Aorta (tissue), 5 donors: ENCODE results near the gene CRACR2B. TPM values are rescaled to one million over a fixed set of nuclear protein-coding genes. Genes with fewer than 3 reads are reported as not detected.
A peak's percentile ranks its signal among the peaks of the same experiment; 100 is the strongest.

Experiments
- ATAC-seq: fragments of 200-7000 bp; cut with Tn5 transposase; one replicate; pipeline ENCODE4 v1.9.1; 2022; ENCODE audit warnings: moderate library complexity; ENCODE audit not compliant: low FRiP score
- DNase-seq, 2 donors: peaks; one replicate each; pipeline ENCODE4 v3.0.0-alpha.2; 2020
- H3K27ac ChIP-seq, 2 donors: one replicate each; pipeline ENCODE4 v1.5.1; 2013; ENCODE audit warnings: low read length in 2 of 2, mild to moderate bottlenecking in 2 of 2, moderate library complexity in 2 of 2, control low read depth in 1 of 2, inconsistent platforms in 1 of 2, low read depth in 1 of 2
- H3K27me3 ChIP-seq, 2 donors: one replicate each; pipeline ENCODE4 v1.6.1; 2013; ENCODE audit warnings: control low read depth in 1 of 2, low read length in 1 of 2, mild to moderate bottlenecking in 1 of 2, moderate library complexity in 1 of 2; ENCODE audit not compliant: insufficient read depth in 2 of 2, control insufficient read depth in 1 of 2
- H3K36me3 ChIP-seq, 2 donors: one replicate each; pipeline ENCODE4 v1.6.1; 2013; ENCODE audit warnings: control low read depth in 1 of 2, low read length in 1 of 2, mild to moderate bottlenecking in 1 of 2; ENCODE audit not compliant: insufficient read depth in 2 of 2, control insufficient read depth in 1 of 2
- H3K4me1 ChIP-seq, 2 donors: one replicate each; pipeline ENCODE4 v1.6.1; 2013; ENCODE audit warnings: low read length in 2 of 2, control low read depth in 1 of 2, mild to moderate bottlenecking in 1 of 2, moderate library complexity in 1 of 2; ENCODE audit not compliant: insufficient read depth in 2 of 2, control insufficient read depth in 1 of 2
- H3K4me3 ChIP-seq, 2 donors: one replicate each; pipeline ENCODE4 v1.5.1; 2013; ENCODE audit warnings: low read length in 2 of 2, control low read depth in 1 of 2, mild to moderate bottlenecking in 1 of 2
- H3K9me3 ChIP-seq: one replicate; pipeline ENCODE4 v1.6.1; 2013; ENCODE audit warnings: mild to moderate bottlenecking, low read length; ENCODE audit not compliant: control insufficient read depth
- WGBS, 2 donors: extraction: QIAGEN DNeasy Blood & Tissue Kit; methylation state at CpG; one replicate each; pipeline ENCODE4 v1.1.7; 2013; 5-methylcytosine and 5-hydroxymethylcytosine counted together
- intact Hi-C, 2 donors: fragments of 100-400 bp; cut with DNase I; formaldehyde crosslinking; loops; one replicate each; pipeline versions ENCODE4 v1.14.2 to v1.15.0; 2022
- polyA plus RNA-seq, 2 donors: library from polyadenylated mRNA; stranded (reverse); fragments of 200-250 nt; gene quantifications; one replicate each; pipeline ENCODE4 v1.2.3, GENCODE V29; 2013
- total RNA-seq, 2 donors: library from RNA; stranded (reverse); fragmentation: NEBNext Ultra II Directional; extraction: Animal tissue kit (Norgen Biotek cat#: 25700); gene quantifications; one replicate each; pipeline ENCODE4 v1.2.1, GENCODE V29; 2021
- donor health status: healthy with polysubstance abuse.
- donor health status: Bipolar disorder and iron deficiency.
- donor health status: DM: no; HTN: no; CAD: no.
- donor health status: DM: no; HTN: no; CAD: no.
- donor health status: DM: yes; HTN: yes; CAD: no.

Gene CRACR2B
- total and polyA plus RNA-seq, 4 donors = 2.2 to 10.5 (median 7.4) TPM

- DNase-seq = no peak
- H3K27me3 ChIP-seq = no peaks in the 10 kb centered on the region
These were observed 2.2 kb downstream of the CRACR2B start for GRCh38 chr11:829847-830294.

DNA sequence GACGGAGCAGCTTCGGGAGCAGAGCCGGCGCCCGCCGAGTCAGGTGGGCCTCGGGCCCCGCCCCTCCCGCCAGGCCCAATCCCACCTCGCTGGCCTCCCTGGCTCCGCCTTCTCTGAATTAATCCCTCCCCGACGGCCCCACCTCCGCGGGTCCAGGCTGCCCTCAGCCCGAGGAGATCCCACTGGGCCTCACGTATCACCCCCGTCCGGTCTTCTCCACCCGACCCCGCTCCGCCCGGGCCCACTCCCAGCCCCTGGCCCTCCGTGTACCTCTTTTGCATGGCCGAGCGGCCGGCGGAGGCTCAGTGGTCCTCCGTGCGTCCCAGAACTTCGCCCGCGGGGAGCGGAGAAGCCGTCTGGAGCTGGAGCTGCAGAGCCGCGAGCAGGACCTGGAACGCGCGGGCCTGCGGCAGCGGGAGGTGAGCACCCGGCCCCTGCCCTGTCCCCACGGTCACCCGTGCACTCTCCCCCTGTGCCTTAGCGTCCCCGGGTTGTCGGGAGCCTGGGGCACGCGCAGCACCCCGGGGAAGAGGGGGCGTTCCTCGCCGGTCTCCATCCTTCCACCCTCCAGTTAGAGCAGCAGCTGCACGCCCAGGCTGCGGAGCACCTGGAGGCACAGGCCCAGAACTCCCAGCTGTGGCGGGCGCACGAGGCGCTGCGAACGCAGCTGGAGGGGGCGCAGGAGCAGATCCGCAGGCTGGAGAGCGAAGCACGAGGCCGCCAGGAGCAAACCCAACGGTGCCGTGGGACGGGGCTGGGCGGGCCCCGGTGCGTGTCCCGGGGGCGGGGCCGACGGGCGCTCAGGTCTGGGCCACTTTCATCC lies 2.8 kb downstream of the CRACR2B start:
- no peak overlapping the region for H3K27ac ChIP-seq
- no peak overlapping the region for H3K4me3 ChIP-seq
- ATAC-seq (peak; percentile 71), DNase-seq (peak; percentile 88 to 91)
- H3K36me3 ChIP-seq = no peaks in the 10 kb centered on the region
- intact Hi-C loops = no loop called here
- H3K9me3 ChIP-seq = no peaks in the 10 kb centered on the region
- H3K27me3 ChIP-seq = no peaks in the 10 kb centered on the region
- WGBS, 2 donors = 4 to 7% methylated on average over 63 to 78 of the region's 78 CpGs
- H3K4me1 ChIP-seq = no peaks in the 10 kb centered on the region

More at GRCh38 chr11:829847-830294, 2.2 kb downstream of the CRACR2B start:
- ATAC-seq = peak; percentile 0
- Histone ChIP-seq H3K27ac (no peak overlapping the region), H3K4me1 (no peaks in the 10 kb centered on the region), H3K4me3 (no peak overlapping the region), H3K9me3 (no peaks in the 10 kb centered on the region), H3K36me3 (peaks cover 0 to 3% of the 10 kb centered on the region in 2 donors)
- intact Hi-C loops = no loop called here
- WGBS, 2 donors = 2% methylated on average over 29 to 39 of the region's 39 CpGs

- intact Hi-C loops = no loop called here
These were observed 3.6 kb downstream of the CRACR2B start for GRCh38 chr11:831118-831864.

DNA sequence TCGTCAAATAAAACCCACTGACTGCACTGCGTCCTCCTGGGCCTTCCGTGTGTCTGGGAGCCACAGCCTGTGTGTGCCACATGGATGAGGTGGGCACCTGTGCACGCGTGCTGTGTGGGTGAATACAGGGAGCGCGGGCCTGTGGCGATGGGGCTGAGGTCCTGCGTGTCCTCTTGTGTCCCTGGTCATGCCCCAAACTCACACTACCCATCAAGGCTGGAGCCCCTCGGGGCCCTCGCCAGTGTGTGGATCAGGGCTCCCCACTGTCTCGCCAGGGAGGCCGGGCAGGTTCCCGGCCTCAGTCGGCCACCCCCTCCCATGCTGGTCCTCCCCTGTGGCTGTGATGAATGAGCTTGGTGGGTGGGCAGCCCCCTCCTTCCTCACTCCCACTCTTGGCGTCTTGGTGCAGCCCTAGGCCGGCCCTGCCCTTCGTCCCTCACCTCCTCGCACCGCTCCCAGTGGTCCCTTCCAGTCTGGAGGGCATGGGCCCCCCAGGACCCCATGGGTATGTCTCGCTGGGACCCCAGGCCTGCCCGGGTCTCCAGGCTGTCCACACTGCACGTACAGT lies 4.3 kb downstream of the CRACR2B start:
- Histone ChIP-seq H3K9me3 (no peaks in the 10 kb centered on the region), H3K4me3 (peak overlapping the region in 1 of 2 donors; percentile 1), H3K36me3 (peaks cover 0 to under 1% of the 10 kb centered on the region in 2 donors), H3K27ac (no peak overlapping the region), H3K4me1 (no peaks in the 10 kb centered on the region), H3K27me3 (no peaks in the 10 kb centered on the region)
- DNase-seq = no peak
- ATAC-seq = no peak
- WGBS, 2 donors = 59% methylated on average over 22 to 23 of the region's 23 CpGs
- intact Hi-C loops = no loop called here

More at GRCh38 chr11:831118-831864, 3.6 kb downstream of the CRACR2B start:
- no peak overlapping the region for H3K4me3 ChIP-seq
- H3K36me3 ChIP-seq = no peaks in the 10 kb centered on the region
- 62 to 74% methylated on average over 26 to 31 of the region's 31 CpGs for WGBS, 2 donors
- H3K4me1 ChIP-seq = no peaks in the 10 kb centered on the region
- no peak for ATAC-seq
- no peaks in the 10 kb centered on the region for H3K9me3 ChIP-seq
- no peak for DNase-seq
- no peak overlapping the region for H3K27ac ChIP-seq
- no peaks in the 10 kb centered on the region for H3K27me3 ChIP-seq

GRCh38 chr11:832529-833113 lies 4.9 kb downstream of the CRACR2B start, which contains the start of gene CD151:
Gene CD151, plus strand, starts transcription at chr11:832952. Its CDS starts 3,118 bp downstream, at chr11:836070.
- peak; percentile 24 for ATAC-seq
- intact Hi-C loops = no loop called here
- 1% methylated on average over 41 to 67 of the region's 67 CpGs for WGBS, 2 donors

GRCh38 chr11:833114-833791 lies 5.5 kb downstream of the CRACR2B start:
- peak overlapping the region; percentile 49 to 95 for H3K27ac ChIP-seq
- no peaks in the 10 kb centered on the region for H3K27me3 ChIP-seq
- H3K36me3 ChIP-seq = peaks cover 0 to 8% of the 10 kb centered on the region in 2 donors
- 0% methylated on average over 35 to 55 of the region's 55 CpGs for WGBS, 2 donors
- H3K4me1 ChIP-seq = no peaks in the 10 kb centered on the region
- DNase-seq = peak; percentile 76 to 89
- no peaks in the 10 kb centered on the region for H3K9me3 ChIP-seq
- intact Hi-C loops = no loop called here
- peak overlapping the region; percentile 47 to 55 for H3K4me3 ChIP-seq
- peak; percentile 9 for ATAC-seq

More at GRCh38 chr11:832529-833113, 4.9 kb downstream of the CRACR2B start, which contains the start of gene CD151:
- H3K27me3 ChIP-seq = no peaks in the 10 kb centered on the region
- H3K27ac ChIP-seq = peak within 1 kb of the TSS; percentile 49 to 95
- H3K36me3 ChIP-seq = peaks cover 0 to 4% of the 10 kb centered on the region in 2 donors
- no peaks in the 10 kb centered on the region for H3K4me1 ChIP-seq
- no peaks in the 10 kb centered on the region for H3K9me3 ChIP-seq
- peak within 1 kb of the TSS; percentile 47 to 55 for H3K4me3 ChIP-seq
- no peak for DNase-seq

DNA sequence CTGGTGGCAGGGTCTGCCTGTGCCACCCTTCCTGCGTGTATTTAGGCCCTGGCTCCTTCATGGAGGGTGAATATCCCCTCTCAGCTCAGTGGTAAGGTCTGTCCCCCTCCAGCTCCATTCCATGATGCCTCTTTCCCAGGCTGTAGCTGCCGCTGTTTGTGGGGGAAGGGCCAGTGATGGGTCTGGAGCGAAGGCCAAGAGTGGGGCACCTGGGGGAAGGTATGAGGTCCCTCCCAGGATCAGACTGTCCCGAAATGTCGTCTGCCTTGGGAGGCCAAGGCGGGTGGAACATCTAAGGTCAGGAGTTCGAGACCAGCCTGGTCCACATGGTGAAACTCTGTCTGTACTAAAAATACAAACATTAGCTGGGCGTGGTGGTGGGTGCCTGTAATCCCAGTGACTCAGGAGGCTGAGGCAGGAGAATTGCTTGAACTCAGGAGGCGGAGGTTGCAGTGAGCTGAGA lies 6.2 kb downstream of the CRACR2B start:
- H3K27me3 ChIP-seq = no peaks in the 10 kb centered on the region
- no peak for DNase-seq
- no peaks in the 10 kb centered on the region for H3K9me3 ChIP-seq
- intact Hi-C loops = no loop called here
- H3K27ac ChIP-seq = peak overlapping the region; percentile 49 to 95
- no peak for ATAC-seq
- H3K4me3 ChIP-seq = peak overlapping the region; percentile 47 to 55
- 8 to 11% methylated on average over 9 of the region's 9 CpGs for WGBS, 2 donors
- H3K4me1 ChIP-seq = no peaks in the 10 kb centered on the region
- peaks cover 0 to 11% of the 10 kb centered on the region in 2 donors for H3K36me3 ChIP-seq
